ENCODE results near the gene PIP. TPM values are rescaled to one million over a fixed set of nuclear protein-coding genes. Genes with fewer than 3 reads are reported as not detected.
"Not testable (repeated sequence)": the region's sequence is repeated elsewhere in the genome, so short reads cannot be mapped to it uniquely, and the experiment has no call there.

Gene PIP
- total and polyA plus RNA-seq, 3 experiments from 2014 or later = not detected

DNA sequence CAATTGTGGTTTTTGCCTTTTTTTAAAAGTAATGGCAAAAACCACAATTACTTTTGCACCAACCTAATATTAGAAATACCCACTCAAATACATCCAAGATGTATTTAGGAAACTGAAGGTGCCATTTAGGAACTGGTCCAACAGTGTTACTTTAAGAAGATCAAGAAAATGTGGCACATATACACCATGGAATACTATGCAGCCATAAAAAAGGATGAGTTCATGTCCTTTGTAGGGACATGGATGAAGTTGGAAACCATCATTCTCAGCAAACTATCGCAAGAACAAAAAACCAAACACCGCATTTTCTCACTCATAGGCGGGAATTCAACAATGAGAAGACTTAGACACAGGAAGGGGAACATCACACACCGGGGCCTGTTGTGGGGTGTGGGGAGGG lies 48.9 kb downstream of the PIP start:
- peaks cover 13 to 28% (median 23%) of the 10 kb centered on the region in 5 donors for H3K9me3 Mint-ChIP-seq
- H3K27ac Mint-ChIP-seq, CTCF ChIA-PET: not testable (repeated sequence)

DNA sequence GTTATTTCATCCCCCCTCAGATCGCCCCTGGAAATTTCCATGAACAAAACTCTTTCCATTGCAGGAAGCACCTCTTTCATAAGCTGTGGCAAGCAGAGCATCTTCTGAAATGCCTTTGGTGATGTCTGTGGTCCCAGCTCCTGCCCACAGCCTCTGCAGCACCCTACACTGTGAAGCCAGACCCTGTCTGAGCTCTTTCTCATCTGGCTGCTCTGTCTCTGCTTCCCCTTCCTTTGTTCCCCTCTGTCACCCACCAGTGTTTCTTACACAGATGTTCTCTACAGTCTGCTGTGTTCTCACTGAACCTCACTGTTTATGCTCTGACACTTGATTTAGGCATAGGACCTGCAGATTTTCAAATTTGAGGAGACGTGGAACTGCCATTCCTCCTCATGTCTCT lies 49.5 kb downstream of the PIP start:
- Mint-ChIP-seq H3K27me3 (peaks cover 11 to 43% of the 10 kb centered on the region in 2 donors), H3K4me3 (no peak overlapping the region), H3K9me3 (peaks cover 13 to 28% (median 22%) of the 10 kb centered on the region in 5 donors), H3K27ac (no peak overlapping the region), H3K36me3 (peaks cover 0 to 2% (median 0%) of the 10 kb centered on the region in 3 donors), H3K4me1 (no peaks in the 10 kb centered on the region)
- Histone ChIP-seq H3K9me3 (ENCODE audit: low read length) (no peaks in the 10 kb centered on the region), H3K4me3 (ENCODE audit: low read length) (no peak overlapping the region), H3K27ac (ENCODE audit: low read depth, low read length) (no peak overlapping the region), H3K4me1 (ENCODE audit: insufficient read depth, low read length) (no peaks in the 10 kb centered on the region), H3K27me3 (ENCODE audit: insufficient read depth, low read length, poor library complexity, severe bottlenecking) (no peaks in the 10 kb centered on the region), H3K36me3 (ENCODE audit: insufficient read depth, low read length) (no peaks in the 10 kb centered on the region)
- ChIA-PET CTCF (interaction anchor here (1.0 kb wide), 1 partner anchor 34 kb away, joined by 3 read pairs; no protein-coding TSS in a partner anchor), POLR2A (no interaction called here)
- DNase-seq = no peak

More for the DNA sequence above, 48.9 kb downstream of the PIP start:
- H3K4me3 ChIP-seq (ENCODE audit: low read length); POLR2A ChIA-PET; H3K27ac ChIP-seq (ENCODE audit: low read depth, low read length); H3K4me1 ChIP-seq (ENCODE audit: insufficient read depth, low read length); H3K9me3 ChIP-seq (ENCODE audit: low read length); H3K27me3 ChIP-seq (ENCODE audit: insufficient read depth, low read length, poor library complexity, severe bottlenecking); H3K36me3 ChIP-seq (ENCODE audit: insufficient read depth, low read length); H3K36me3 Mint-ChIP-seq; H3K4me3 Mint-ChIP-seq; H3K4me1 Mint-ChIP-seq; DNase-seq: not testable (repeated sequence)
- peaks cover 11 to 38% of the 10 kb centered on the region in 2 donors for H3K27me3 Mint-ChIP-seq

DNA sequence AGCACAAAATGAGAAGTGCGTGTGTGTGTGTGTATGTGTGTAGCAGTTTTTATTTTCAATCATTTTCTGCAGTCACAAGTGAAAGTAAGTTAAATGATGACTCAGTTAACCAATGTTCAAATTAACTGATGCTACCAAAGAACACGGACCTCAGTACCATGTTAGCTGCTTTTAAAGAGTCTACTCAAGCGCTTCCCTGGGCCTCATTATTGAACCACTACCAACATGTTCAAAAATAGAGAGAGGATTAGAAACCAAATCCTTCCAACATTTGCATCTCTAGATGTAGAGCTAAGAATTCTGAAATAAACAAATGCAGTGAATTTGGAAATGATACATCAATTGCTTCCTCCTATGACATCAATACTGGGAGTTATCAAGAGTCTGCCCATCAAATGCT lies 51.1 kb downstream of the PIP start, which contains the start of gene TAS2R39:
Gene TAS2R39, plus strand, starts transcription at position 396 of the 400 bp plus-strand sequence. Its CDS starts 0 bp downstream, at position 396.
- H3K27ac ChIP-seq (ENCODE audit: low read depth, low read length) = no peak within 1 kb of the TSS
- Mint-ChIP-seq H3K4me3 (no peak within 1 kb of the TSS), H3K9me3 (peaks cover 3 to 19% (median 15%) of the 10 kb centered on the region in 5 donors), H3K36me3 (peaks cover 0 to 2% (median 0%) of the 10 kb centered on the region in 3 donors), H3K27me3 (peaks cover 17 to 48% of the 10 kb centered on the region in 2 donors), H3K27ac (no peak within 1 kb of the TSS), H3K4me1 (no peaks in the 10 kb centered on the region)
- ChIA-PET POLR2A (no interaction called here), CTCF (no interaction called here)
- H3K4me1 ChIP-seq (ENCODE audit: insufficient read depth, low read length) = no peaks in the 10 kb centered on the region
- no peak for DNase-seq
- no peak within 1 kb of the TSS for H3K4me3 ChIP-seq (ENCODE audit: low read length)
- H3K36me3 ChIP-seq (ENCODE audit: insufficient read depth, low read length) = no peaks in the 10 kb centered on the region
- H3K27me3 ChIP-seq (ENCODE audit: insufficient read depth, low read length, poor library complexity, severe bottlenecking) = no peaks in the 10 kb centered on the region
- no peaks in the 10 kb centered on the region for H3K9me3 ChIP-seq (ENCODE audit: low read length)

- CTCF ChIA-PET = no interaction called here
These were observed 53.7 kb downstream of the PIP start for GRCh38 chr7:143185551-143185950.

DNA sequence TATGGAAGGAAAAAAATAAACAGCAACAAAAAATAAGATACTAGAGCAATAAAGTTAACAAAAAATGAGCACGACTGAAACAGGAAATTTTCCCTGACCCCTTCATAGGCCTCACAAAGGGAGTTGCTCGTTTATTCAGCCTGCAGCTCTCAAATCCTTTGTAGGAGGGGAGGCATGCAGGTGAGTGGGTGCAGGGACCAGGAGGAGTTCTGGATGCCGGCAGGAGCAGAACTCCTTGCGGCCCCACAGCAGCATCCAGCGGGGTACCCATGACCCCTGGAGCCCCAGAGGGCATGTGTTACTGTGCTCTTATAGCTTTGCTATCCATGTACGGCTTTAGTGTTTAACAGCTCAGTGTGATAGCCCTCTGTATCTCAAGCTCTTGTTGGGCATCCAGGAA lies 57.1 kb downstream of the PIP start:
- no peaks in the 10 kb centered on the region for H3K4me1 Mint-ChIP-seq
- H3K27me3 Mint-ChIP-seq = peaks cover 14 to 24% of the 10 kb centered on the region in 2 donors
- Histone ChIP-seq H3K9me3 (ENCODE audit: low read length) (no peaks in the 10 kb centered on the region), H3K36me3 (ENCODE audit: insufficient read depth, low read length) (no peaks in the 10 kb centered on the region), H3K27ac (ENCODE audit: low read depth, low read length) (no peak overlapping the region), H3K27me3 (ENCODE audit: insufficient read depth, low read length, poor library complexity, severe bottlenecking) (no peaks in the 10 kb centered on the region), H3K4me3 (ENCODE audit: low read length) (no peak overlapping the region), H3K4me1 (ENCODE audit: insufficient read depth, low read length) (no peaks in the 10 kb centered on the region)
- CTCF ChIA-PET = interaction anchor here (0.8 kb wide), 1 partner anchor 26 kb away, joined by 3 read pairs; no protein-coding TSS in a partner anchor
- H3K9me3 Mint-ChIP-seq = no peaks in the 10 kb centered on the region
- no peak for DNase-seq
- no peak overlapping the region for H3K4me3 Mint-ChIP-seq
- H3K36me3 Mint-ChIP-seq = peaks cover 0 to 2% (median 0%) of the 10 kb centered on the region in 3 donors
- H3K27ac Mint-ChIP-seq = no peak overlapping the region
- POLR2A ChIA-PET = no interaction called here

More at GRCh38 chr7:143185551-143185950, 53.7 kb downstream of the PIP start:
- H3K27ac Mint-ChIP-seq = no peak overlapping the region
- no peak for DNase-seq
- H3K36me3 Mint-ChIP-seq = peaks cover 0 to 2% (median 0%) of the 10 kb centered on the region in 3 donors
- Histone ChIP-seq H3K9me3 (ENCODE audit: low read length) (no peaks in the 10 kb centered on the region), H3K4me3 (ENCODE audit: low read length) (no peak overlapping the region), H3K4me1 (ENCODE audit: insufficient read depth, low read length) (no peaks in the 10 kb centered on the region), H3K36me3 (ENCODE audit: insufficient read depth, low read length) (no peaks in the 10 kb centered on the region), H3K27me3 (ENCODE audit: insufficient read depth, low read length, poor library complexity, severe bottlenecking) (no peaks in the 10 kb centered on the region), H3K27ac (ENCODE audit: low read depth, low read length) (no peak overlapping the region)
- peaks cover 17 to 40% of the 10 kb centered on the region in 2 donors for H3K27me3 Mint-ChIP-seq
- no peak overlapping the region for H3K4me3 Mint-ChIP-seq
- H3K9me3 Mint-ChIP-seq = peaks cover 0 to 4% (median 2%) of the 10 kb centered on the region in 5 donors
- POLR2A ChIA-PET = no interaction called here
- no peaks in the 10 kb centered on the region for H3K4me1 Mint-ChIP-seq

Other genes starting within 250 kb of the PIP start
- gene TRPV6, start 246.3 kb upstream of the PIP start, total RNA-seq = not detected
- gene TRPV6, start 246.3 kb upstream of the PIP start, polyA plus RNA-seq = not detected
- gene TRPV5, start 198.3 kb upstream of the PIP start, total RNA-seq = not detected
- not detected for gene TRPV5, start 198.3 kb upstream of the PIP start, polyA plus RNA-seq
- not detected for gene LLCFC1, start 192.6 kb upstream of the PIP start, total RNA-seq
- gene LLCFC1, start 192.6 kb upstream of the PIP start, polyA plus RNA-seq = not detected
- gene KEL, start 169.7 kb upstream of the PIP start, total RNA-seq = under 1 TPM in 1 of 2 experiments, not detected in 1; 0.20 TPM
- gene KEL, start 169.7 kb upstream of the PIP start, polyA plus RNA-seq = not detected
- not detected for gene OR9A2, start 104.9 kb upstream of the PIP start, total RNA-seq
- not detected for gene OR9A2, start 104.9 kb upstream of the PIP start, polyA plus RNA-seq
- not detected for gene OR6V1, start 79.7 kb upstream of the PIP start, total RNA-seq
- gene OR6V1, start 79.7 kb upstream of the PIP start, polyA plus RNA-seq = not detected
- gene TAS2R39, start 51.3 kb downstream of the PIP start, total RNA-seq = not detected
- gene TAS2R39, start 51.3 kb downstream of the PIP start, polyA plus RNA-seq = not detected
- gene TAS2R40, start 90.0 kb downstream of the PIP start, total RNA-seq = not detected
- not detected for gene TAS2R40, start 90.0 kb downstream of the PIP start, polyA plus RNA-seq
- 100 to 1,000 TPM; 147 to 151 TPM for gene GSTK1, start 131.4 kb downstream of the PIP start, total RNA-seq
- gene GSTK1, start 131.4 kb downstream of the PIP start, polyA plus RNA-seq = 532 TPM
- gene TMEM139, start 152.9 kb downstream of the PIP start, total RNA-seq = under 1 TPM; 0.84 to 0.90 TPM
- 0.87 TPM for gene TMEM139, start 152.9 kb downstream of the PIP start, polyA plus RNA-seq
- gene CASP2, start 156.3 kb downstream of the PIP start, total RNA-seq = 100 to 1,000 TPM; 105 to 107 TPM
- 23.0 TPM for gene CASP2, start 156.3 kb downstream of the PIP start, polyA plus RNA-seq
- under 1 TPM in 1 of 2 experiments, not detected in 1; 0.11 TPM for gene CLCN1, start 184.0 kb downstream of the PIP start, total RNA-seq
- gene CLCN1, start 184.0 kb downstream of the PIP start, polyA plus RNA-seq = not detected
- gene FAM131B, start 230.6 kb downstream of the PIP start, total RNA-seq = 1 to 10 TPM; 2.4 to 2.8 TPM
- 1.6 TPM for gene FAM131B, start 230.6 kb downstream of the PIP start, polyA plus RNA-seq
- gene ZYX, start 249.3 kb downstream of the PIP start, total RNA-seq = 100 to 1,000 TPM; 101 to 104 TPM
- 143 TPM for gene ZYX, start 249.3 kb downstream of the PIP start, polyA plus RNA-seq